Esophagus muscularis mucosa (tissue), 4 donors: ENCODE measurements around the gene GSG1L. TPM values are rescaled to one million over a fixed set of nuclear protein-coding genes. Genes with fewer than 3 reads are reported as not detected.

Experiments used
- DNase-seq: peaks from one replicate; pipeline ENCODE4 v3.0.0-alpha.2; 2017; ENCODE audit errors: extremely low spot score
- H3K27ac ChIP-seq, 4 donors: fragments of 200-600 bp; sonication (generic); replicated peaks in 1 of 4; 1 replicate in 3 of 4; 2 replicates in 1 of 4; pipeline ENCODE4 v1.5.1; 2016 to 2019; ENCODE audit warnings: mild to moderate bottlenecking in 1 of 4
- H3K27me3 ChIP-seq, 4 donors: fragments of 200-600 bp; sonication (generic); one replicate each; pipeline versions ENCODE4 v1.5.1 to v1.6.0; 2016 to 2019
- H3K36me3 ChIP-seq, 4 donors: fragments of 200-600 bp; sonication (generic); one replicate each; pipeline ENCODE4 v1.5.1; 2016 to 2019
- H3K4me1 ChIP-seq, 4 donors: fragments of 200-600 bp; sonication (generic); one replicate each; pipeline ENCODE4 v1.5.1; 2016 to 2019
- H3K4me3 ChIP-seq, 4 donors: fragments of 200-600 bp; sonication (generic); 1 replicate in 2 of 4; 2 replicates in 2 of 4; pipeline ENCODE4 v1.5.1; 2016 to 2019; ENCODE audit warnings: mild to moderate bottlenecking in 4 of 4, moderate library complexity in 1 of 4
- H3K9me3 ChIP-seq, 4 donors: fragments of 200-600 bp; sonication (generic); 1 replicate in 3 of 4; 2 replicates in 1 of 4; pipeline ENCODE4 v1.5.1; 2016 to 2019
- EP300 ChIP-seq: sonication (generic); formaldehyde crosslinking; IDR thresholded peaks from one replicate; pipeline ENCODE4 v1.6.1; 2017; ENCODE audit warnings: antibody characterized with exemption
- POLR2A ChIP-seq: fragments of 450-650 bp; IDR thresholded peaks from one replicate; pipeline ENCODE4 v1.6.1; 2017; ENCODE audit warnings: antibody characterized with exemption, moderate library complexity, mild to moderate bottlenecking, low read depth
- POLR2AphosphoS5 ChIP-seq, 2 donors: sonication (generic); formaldehyde crosslinking; IDR thresholded peaks; one replicate each; pipeline ENCODE4 v1.6.1; 2017; ENCODE audit warnings: antibody characterized with exemption in 2 of 2
- WGBS: methylation state at CpG from one replicate; pipeline ENCODE4 v1.1.5; 2018; 5-methylcytosine and 5-hydroxymethylcytosine counted together
- intact Hi-C: fragments of 100-400 bp; cut with DNase I; formaldehyde crosslinking; loops from one replicate; pipeline ENCODE4 v1.15.1; 2023
- total RNA-seq, 4 donors: library from RNA; depleted of rRNA; stranded (reverse); fragments of >200 nt; gene quantifications; one replicate each; pipeline versions ENCODE4 v1.1.0 to v1.2.1, GENCODE V29; 2016
- TF ChIP-seq, protein P1 (sequence below), 3 experiments: fragments of 200-600 bp in 2 of 3; fragments of 450-650 bp in 1 of 3; sonication (generic) in 2 of 3; IDR thresholded peaks; one replicate each; pipeline ENCODE4 v1.5.1; 2017 to 2019; ENCODE audit warnings: antibody characterized with exemption in 3 of 3, mild to moderate bottlenecking in 2 of 3, moderate library complexity in 1 of 3

The GSG1L gene
- total RNA-seq, 4 donors from 2014 or later = 0.19 to 0.83 TPM; not detected in 2

DNA sequence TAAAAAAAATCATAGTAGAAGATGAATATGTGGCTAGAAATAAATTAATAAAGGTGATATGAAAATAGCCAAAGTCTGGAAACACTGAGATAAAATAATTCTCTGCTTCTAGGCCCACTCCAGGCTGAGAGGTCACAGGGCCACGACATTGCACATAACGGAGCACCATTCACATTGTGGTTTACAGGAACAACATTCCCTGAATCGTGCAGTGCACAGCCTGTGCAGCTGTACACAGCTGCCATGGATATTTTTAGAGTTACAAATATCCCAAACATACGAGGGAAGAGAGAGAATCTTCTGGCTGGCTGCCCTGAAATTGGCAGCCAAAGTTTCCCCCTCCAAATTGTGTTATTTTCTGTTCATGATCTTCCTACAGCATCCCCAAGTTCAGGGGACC, 68.8 kb downstream of the GSG1L start:
- Histone ChIP-seq H3K4me3 (no peak overlapping the region), H3K36me3 (no peaks in the 10 kb centered on the region), H3K27ac (no peak overlapping the region), H3K4me1 (no peaks in the 10 kb centered on the region), H3K27me3 (no peaks in the 10 kb centered on the region), H3K9me3 (peaks cover 0 to 6% (median 1%) of the 10 kb centered on the region in 4 donors)
- WGBS = 56% methylated on average over 4 of the region's 4 CpGs
- no peak for DNase-seq
- intact Hi-C loops = no loop called here
- TF ChIP-seq, protein P1, sequence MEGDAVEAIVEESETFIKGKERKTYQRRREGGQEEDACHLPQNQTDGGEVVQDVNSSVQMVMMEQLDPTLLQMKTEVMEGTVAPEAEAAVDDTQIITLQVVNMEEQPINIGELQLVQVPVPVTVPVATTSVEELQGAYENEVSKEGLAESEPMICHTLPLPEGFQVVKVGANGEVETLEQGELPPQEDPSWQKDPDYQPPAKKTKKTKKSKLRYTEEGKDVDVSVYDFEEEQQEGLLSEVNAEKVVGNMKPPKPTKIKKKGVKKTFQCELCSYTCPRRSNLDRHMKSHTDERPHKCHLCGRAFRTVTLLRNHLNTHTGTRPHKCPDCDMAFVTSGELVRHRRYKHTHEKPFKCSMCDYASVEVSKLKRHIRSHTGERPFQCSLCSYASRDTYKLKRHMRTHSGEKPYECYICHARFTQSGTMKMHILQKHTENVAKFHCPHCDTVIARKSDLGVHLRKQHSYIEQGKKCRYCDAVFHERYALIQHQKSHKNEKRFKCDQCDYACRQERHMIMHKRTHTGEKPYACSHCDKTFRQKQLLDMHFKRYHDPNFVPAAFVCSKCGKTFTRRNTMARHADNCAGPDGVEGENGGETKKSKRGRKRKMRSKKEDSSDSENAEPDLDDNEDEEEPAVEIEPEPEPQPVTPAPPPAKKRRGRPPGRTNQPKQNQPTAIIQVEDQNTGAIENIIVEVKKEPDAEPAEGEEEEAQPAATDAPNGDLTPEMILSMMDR (IDR thresholded peaks at IDR 0.05) = no peak
- TF ChIP-seq EP300 (no peak), POLR2AphosphoS5 (IDR thresholded peaks at IDR 0.05) (no peak)

DNA sequence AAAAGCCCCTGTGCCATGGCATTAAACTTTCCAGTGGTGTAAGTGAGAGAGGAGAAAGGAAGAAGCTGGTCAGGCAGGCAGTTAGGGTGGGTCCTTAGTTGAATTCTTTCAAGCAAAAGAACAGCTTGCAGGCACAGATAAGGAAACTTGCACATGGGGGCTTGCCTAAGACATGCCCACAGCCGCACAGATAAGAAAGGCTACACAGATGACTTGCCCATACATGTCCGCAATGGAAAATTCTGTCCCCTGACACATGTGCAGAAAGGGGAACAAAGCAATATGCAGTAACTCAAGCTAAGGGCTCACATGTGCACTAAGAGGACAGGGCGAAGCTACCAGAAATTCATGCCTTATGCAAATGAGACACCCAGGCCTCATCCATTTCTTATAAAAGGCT, 69.9 kb downstream of the GSG1L start:
- TF ChIP-seq POLR2A (no peak), EP300 (no peak), POLR2AphosphoS5 (IDR thresholded peaks at IDR 0.05) (no peak)
- TF ChIP-seq, protein P1 (IDR thresholded peaks at IDR 0.05) = no peak
- intact Hi-C loops = no loop called here
- H3K36me3 ChIP-seq = no peaks in the 10 kb centered on the region
- no peaks in the 10 kb centered on the region for H3K27me3 ChIP-seq
- 87% methylated on average over 3 of the region's 3 CpGs for WGBS
- H3K9me3 ChIP-seq = peaks cover 0 to 6% (median 1%) of the 10 kb centered on the region in 4 donors
- no peak overlapping the region for H3K27ac ChIP-seq
- no peak overlapping the region for H3K4me3 ChIP-seq
- DNase-seq = no peak
- no peaks in the 10 kb centered on the region for H3K4me1 ChIP-seq

DNA sequence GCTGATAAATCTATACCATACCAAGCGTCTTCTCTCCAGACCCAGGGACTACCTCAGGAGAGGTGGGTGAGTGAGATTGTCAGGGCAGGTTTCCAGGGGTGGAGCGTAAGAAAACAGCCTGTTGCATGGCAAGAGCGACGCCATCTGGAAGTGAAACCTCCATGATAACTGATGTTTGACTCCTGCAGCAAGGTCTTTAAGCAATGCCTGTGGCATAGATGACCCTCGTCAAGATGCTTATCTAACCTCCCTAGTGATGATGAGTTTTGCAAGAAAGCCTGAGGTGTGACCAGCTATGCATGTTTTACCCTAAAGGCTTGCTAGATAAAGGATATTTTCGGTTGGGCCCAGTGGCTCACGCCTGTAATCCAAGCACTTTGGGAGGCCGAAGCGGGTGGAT, 71.6 kb downstream of the GSG1L start:
- Histone ChIP-seq H3K27me3 (no peaks in the 10 kb centered on the region), H3K36me3 (no peaks in the 10 kb centered on the region), H3K4me1 (no peaks in the 10 kb centered on the region), H3K27ac (no peak overlapping the region), H3K9me3 (peaks cover 0 to 6% (median 1%) of the 10 kb centered on the region in 4 donors), H3K4me3 (no peak overlapping the region)
- DNase-seq = no peak
- intact Hi-C loops = no loop called here
- TF ChIP-seq, protein P1 (IDR thresholded peaks at IDR 0.05) = no peak
- TF ChIP-seq POLR2A (no peak), POLR2AphosphoS5 (IDR thresholded peaks at IDR 0.05) (no peak), EP300 (no peak)
- WGBS = 75% methylated on average over 9 of the region's 9 CpGs

DNA sequence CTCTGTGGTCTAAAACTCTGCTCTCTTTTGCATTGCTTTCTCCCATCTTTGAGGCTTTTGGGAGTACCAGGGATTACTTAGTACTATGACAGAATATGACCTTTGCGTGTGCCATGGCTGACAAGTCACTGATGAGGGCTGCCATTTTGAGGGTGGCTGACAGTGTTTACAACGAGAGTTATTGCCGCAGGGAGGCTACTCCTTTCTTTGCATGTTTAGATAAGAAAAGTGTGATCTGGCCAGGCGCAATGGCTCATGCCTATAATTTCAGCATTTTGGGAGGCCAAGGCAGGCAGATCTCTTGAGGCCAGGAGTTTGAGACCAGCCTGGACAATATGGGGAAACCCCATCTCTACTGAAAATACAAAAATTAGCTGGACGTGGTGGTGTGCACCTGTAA, 77.5 kb downstream of the GSG1L start:
- Histone ChIP-seq H3K4me3 (no peak overlapping the region), H3K9me3 (no peaks in the 10 kb centered on the region), H3K27me3 (peaks cover 0 to 4% (median 0%) of the 10 kb centered on the region in 4 donors), H3K36me3 (no peaks in the 10 kb centered on the region), H3K27ac (no peak overlapping the region), H3K4me1 (peaks cover 0 to 6% (median 3%) of the 10 kb centered on the region in 4 donors)
- TF ChIP-seq EP300 = no peak
- TF ChIP-seq, protein P1 (IDR thresholded peaks at IDR 0.05) = no peak
- no peak for TF ChIP-seq POLR2AphosphoS5 (IDR thresholded peaks at IDR 0.05)
- TF ChIP-seq POLR2A = no peak
- 87% methylated on average over 5 of the region's 5 CpGs for WGBS
- no peak for DNase-seq
- intact Hi-C loops = no loop called here

DNA sequence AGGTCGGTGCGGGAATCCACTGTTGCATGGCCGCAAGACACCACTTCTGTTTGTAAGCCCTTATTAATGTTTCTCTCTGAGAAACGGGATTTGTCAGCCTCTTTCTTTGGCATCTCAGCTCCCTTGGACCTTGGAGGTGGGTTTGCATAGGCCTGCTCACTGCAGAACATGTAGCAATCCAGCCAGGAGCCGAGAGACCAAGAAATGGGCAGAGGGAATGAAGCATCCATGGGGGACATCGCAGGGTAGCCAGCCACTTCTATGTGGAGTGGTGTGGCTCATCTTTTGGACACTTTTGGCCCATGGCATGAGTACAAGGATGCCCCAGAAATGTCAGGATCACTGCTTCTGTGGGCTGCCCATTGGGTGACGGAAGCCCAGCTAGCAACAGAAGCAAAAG, 79.4 kb downstream of the GSG1L start:
- H3K27ac ChIP-seq = no peak overlapping the region
- H3K4me3 ChIP-seq = no peak overlapping the region
- WGBS = 85% methylated on average over 7 of the region's 7 CpGs
- H3K4me1 ChIP-seq = peaks cover 0 to 16% (median 5%) of the 10 kb centered on the region in 4 donors
- H3K27me3 ChIP-seq = peaks cover 0 to 4% (median 0%) of the 10 kb centered on the region in 4 donors
- no peaks in the 10 kb centered on the region for H3K9me3 ChIP-seq
- intact Hi-C loops = no loop called here
- no peak for TF ChIP-seq POLR2AphosphoS5 (IDR thresholded peaks at IDR 0.05)
- TF ChIP-seq, protein P1 (IDR thresholded peaks at IDR 0.05) = no peak
- no peak for TF ChIP-seq EP300
- no peak for DNase-seq
- H3K36me3 ChIP-seq = no peaks in the 10 kb centered on the region
